HAP-1 (cell line): ENCODE data around the gene ICE1.
A peak's percentile ranks its signal among the peaks of the same experiment; 100 is the strongest.

Source experiments
- DNase-seq, 2 experiments: peaks; one replicate each; pipeline ENCODE4 v3.0.0-alpha.2; 2016 to 2020; ENCODE audit warnings: low spot score in 2 of 2
- H3K27me3 ChIP-seq: fragments of 250-450 bp; sonication (Bioruptor Pico); 2 replicates; pipeline ENCODE4 v1.5.1; 2020; ENCODE audit warnings: low read depth, mild to moderate bottlenecking, moderate library complexity
- H3K36me3 ChIP-seq: fragments of 250-450 bp; sonication (Bioruptor Pico); replicated peaks from 2 replicates; pipeline ENCODE4 v1.5.1; 2020; ENCODE audit warnings: mild to moderate bottlenecking
- H3K4me1 ChIP-seq: fragments of 250-450 bp; sonication (Bioruptor Pico); 2 replicates; pipeline ENCODE4 v1.5.1; 2020; ENCODE audit warnings: mild to moderate bottlenecking
- H3K4me3 ChIP-seq: fragments of 250-450 bp; sonication (Bioruptor Pico); 2 replicates; pipeline ENCODE4 v1.5.1; 2020; ENCODE audit warnings: mild to moderate bottlenecking, moderate library complexity
- H3K9me3 ChIP-seq: fragments of 250-450 bp; sonication (Bioruptor Pico); 2 replicates; pipeline ENCODE4 v1.5.1; 2020; ENCODE audit warnings: mild to moderate bottlenecking, moderate library complexity
- in situ Hi-C: fragments of 300-500 bp; cut with MboI; formaldehyde crosslinking; loops from 3 replicates; pipeline ENCODE4 v1.14.3; 2020; ENCODE audit warnings: low sequenced_read_pairs, inconsistent platforms, mixed read lengths

Gene ICE1

GRCh38 chr5:5421961-5422818 is at the start of gene ICE1:
Gene ICE1 (plus strand): TSS chr5:5422677. CDS start chr5:5422916, 239 bp downstream.
- H3K9me3 ChIP-seq, result no peaks in the 10 kb centered on the region
- DNase-seq, result peak; percentile 92 to 96
- in situ Hi-C loops, result loop anchor here (10.0 kb wide), 2 partner anchors 277 to 547 kb away; partner anchors contain the start of gene ADAMTS16
- peaks cover 3% of the 10 kb centered on the region; the same call in 1 of the 2 replicates for H3K36me3 ChIP-seq
- no peaks in the 10 kb centered on the region for H3K27me3 ChIP-seq
- peak within 1 kb of the TSS; percentile 64 for H3K4me3 ChIP-seq
- peaks cover 15% of the 10 kb centered on the region for H3K4me1 ChIP-seq

DNA sequence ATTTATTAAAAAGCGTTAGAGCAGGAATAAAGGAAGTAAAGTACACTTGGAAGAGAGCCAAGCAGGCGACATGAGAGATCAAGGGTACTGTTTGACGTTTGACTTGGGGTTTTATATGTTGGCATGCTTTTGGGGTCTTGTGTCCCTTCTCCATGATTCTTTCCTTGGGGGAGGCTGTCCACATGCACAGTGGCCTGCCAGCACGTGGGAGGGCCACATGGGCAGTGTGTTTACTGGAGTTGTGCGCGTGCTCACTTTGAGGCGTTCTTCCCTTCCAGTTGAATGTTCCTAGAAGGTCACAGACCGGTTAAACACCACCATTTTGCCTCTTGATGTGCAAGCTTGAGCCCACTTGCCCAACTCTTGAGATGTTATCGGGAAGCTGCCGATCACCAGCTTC is 49.5 kb upstream of the ICE1 start:
- Histone ChIP-seq H3K4me3 (no peak overlapping the region), H3K4me1 (no peaks in the 10 kb centered on the region), H3K9me3 (no peaks in the 10 kb centered on the region), H3K27me3 (no peaks in the 10 kb centered on the region), H3K36me3 (no peaks in the 10 kb centered on the region)
- no peak for DNase-seq
- in situ Hi-C loops, result no loop called here

DNA sequence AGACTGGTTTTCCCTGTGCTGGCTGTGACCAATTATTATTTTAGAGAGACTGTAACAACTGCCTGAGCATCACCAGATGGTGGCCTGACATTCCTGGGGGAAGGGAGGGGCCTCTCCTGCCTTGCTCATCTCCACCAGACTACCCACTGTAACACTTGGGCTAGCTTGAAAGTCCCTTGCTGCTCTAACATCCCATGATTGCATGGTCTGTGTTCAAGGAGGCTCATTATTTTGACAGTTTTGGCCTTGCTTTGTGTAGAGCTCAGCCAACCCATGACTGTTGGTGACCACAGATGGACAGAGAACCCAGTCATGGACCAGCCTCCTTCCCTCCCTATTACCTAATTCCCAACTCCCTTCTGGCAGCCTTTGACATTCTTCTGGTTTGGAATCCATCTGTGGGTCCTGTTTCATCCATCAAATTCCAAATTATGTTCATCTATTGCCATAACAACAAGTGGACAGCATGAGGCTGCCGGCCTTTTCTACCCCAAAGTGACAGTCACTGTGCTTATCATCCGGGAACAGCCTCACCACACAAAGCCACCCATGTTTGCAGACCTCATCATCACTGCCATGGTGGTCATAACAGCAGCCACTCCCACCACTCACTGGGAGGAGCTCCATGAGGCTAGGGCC is 49.0 kb upstream of the ICE1 start:
- no peaks in the 10 kb centered on the region for H3K9me3 ChIP-seq
- no peaks in the 10 kb centered on the region for H3K36me3 ChIP-seq
- no peak overlapping the region for H3K4me3 ChIP-seq
- no peaks in the 10 kb centered on the region for H3K4me1 ChIP-seq
- in situ Hi-C loops, result no loop called here
- DNase-seq, result no peak
- no peaks in the 10 kb centered on the region for H3K27me3 ChIP-seq

GRCh38 chr5:5374009-5374715 is 48.3 kb upstream of the ICE1 start:
- no peaks in the 10 kb centered on the region for H3K9me3 ChIP-seq
- H3K36me3 ChIP-seq, result no peaks in the 10 kb centered on the region
- H3K4me1 ChIP-seq, result no peaks in the 10 kb centered on the region
- DNase-seq, result no peak
- no peak overlapping the region for H3K4me3 ChIP-seq
- no peaks in the 10 kb centered on the region for H3K27me3 ChIP-seq
- in situ Hi-C loops, result no loop called here

- Histone ChIP-seq H3K27me3 (no peaks in the 10 kb centered on the region), H3K36me3 (no peaks in the 10 kb centered on the region), H3K9me3 (no peaks in the 10 kb centered on the region), H3K4me3 (no peak overlapping the region), H3K4me1 (no peaks in the 10 kb centered on the region)
- no peak for DNase-seq
- in situ Hi-C loops, result no loop called here
Observed at GRCh38 chr5:5377780-5378179, 44.7 kb upstream of the ICE1 start.

DNA sequence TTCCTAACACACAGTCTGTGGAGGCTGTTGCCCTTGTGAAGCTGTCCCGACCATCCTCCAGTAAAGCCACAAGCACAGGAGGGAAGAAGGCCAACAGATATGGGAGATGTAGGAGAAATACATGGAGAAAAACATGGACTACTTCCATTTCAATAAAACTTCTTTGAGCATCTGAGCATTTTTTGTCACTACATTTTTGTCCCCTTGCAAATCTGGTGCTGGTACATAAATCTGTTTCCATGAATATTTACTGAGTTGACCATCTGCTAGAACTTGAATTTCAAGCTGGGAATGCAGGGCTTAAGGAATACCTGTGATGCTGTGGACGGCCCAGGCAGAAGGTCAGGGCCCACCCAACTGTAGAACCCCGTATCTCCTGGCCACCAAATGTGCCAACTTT is 43.9 kb upstream of the ICE1 start:
- H3K9me3 ChIP-seq, result no peaks in the 10 kb centered on the region
- no peak for DNase-seq
- in situ Hi-C loops, result no loop called here

DNA sequence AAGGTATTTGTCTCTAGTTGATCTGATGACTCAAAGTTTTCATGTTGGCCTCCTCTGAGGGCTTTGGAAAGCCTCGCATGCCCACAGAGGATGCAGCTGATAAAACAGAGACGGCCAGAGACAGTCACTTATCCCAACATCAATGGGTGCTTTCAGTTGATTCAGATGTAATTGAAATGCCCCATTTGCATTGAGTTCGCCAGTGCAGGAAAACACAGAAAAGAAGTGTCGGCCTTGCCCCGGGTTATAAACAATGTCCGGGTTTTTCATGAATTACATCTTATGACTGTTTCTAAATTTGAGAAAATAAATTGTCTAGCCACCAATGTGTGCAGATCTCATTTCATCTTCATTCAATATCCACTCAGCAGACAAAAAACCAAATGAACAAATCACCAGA is 42.2 kb upstream of the ICE1 start:
- no peaks in the 10 kb centered on the region; the same call in 1 of the 2 replicates for H3K9me3 ChIP-seq
- no peaks in the 10 kb centered on the region for H3K27me3 ChIP-seq
- no peak for DNase-seq
- no peak overlapping the region for H3K4me3 ChIP-seq
- H3K4me1 ChIP-seq, result no peaks in the 10 kb centered on the region
- in situ Hi-C loops, result no loop called here
- H3K36me3 ChIP-seq, result no peaks in the 10 kb centered on the region

More for the DNA sequence above, 43.9 kb upstream of the ICE1 start:
- Histone ChIP-seq H3K27me3 (no peaks in the 10 kb centered on the region), H3K4me3 (no peak overlapping the region), H3K4me1 (no peaks in the 10 kb centered on the region), H3K36me3 (no peaks in the 10 kb centered on the region)

- H3K4me3 ChIP-seq, result no peak overlapping the region
- no peaks in the 10 kb centered on the region; the same call in 1 of the 2 replicates for H3K9me3 ChIP-seq
- no peaks in the 10 kb centered on the region for H3K27me3 ChIP-seq
- no peak for DNase-seq
- no peaks in the 10 kb centered on the region for H3K36me3 ChIP-seq
- in situ Hi-C loops, result no loop called here
- H3K4me1 ChIP-seq, result no peaks in the 10 kb centered on the region
Observed at GRCh38 chr5:5381310-5381913, 41.1 kb upstream of the ICE1 start.

- Histone ChIP-seq H3K27me3 (no peaks in the 10 kb centered on the region), H3K36me3 (no peaks in the 10 kb centered on the region), H3K9me3 (no peaks in the 10 kb centered on the region; the same call in 1 of the 2 replicates), H3K4me1 (no peaks in the 10 kb centered on the region), H3K4me3 (no peak overlapping the region)
- in situ Hi-C loops, result no loop called here
- no peak for DNase-seq
Observed at GRCh38 chr5:5383461-5383860, 39.0 kb upstream of the ICE1 start.

DNA sequence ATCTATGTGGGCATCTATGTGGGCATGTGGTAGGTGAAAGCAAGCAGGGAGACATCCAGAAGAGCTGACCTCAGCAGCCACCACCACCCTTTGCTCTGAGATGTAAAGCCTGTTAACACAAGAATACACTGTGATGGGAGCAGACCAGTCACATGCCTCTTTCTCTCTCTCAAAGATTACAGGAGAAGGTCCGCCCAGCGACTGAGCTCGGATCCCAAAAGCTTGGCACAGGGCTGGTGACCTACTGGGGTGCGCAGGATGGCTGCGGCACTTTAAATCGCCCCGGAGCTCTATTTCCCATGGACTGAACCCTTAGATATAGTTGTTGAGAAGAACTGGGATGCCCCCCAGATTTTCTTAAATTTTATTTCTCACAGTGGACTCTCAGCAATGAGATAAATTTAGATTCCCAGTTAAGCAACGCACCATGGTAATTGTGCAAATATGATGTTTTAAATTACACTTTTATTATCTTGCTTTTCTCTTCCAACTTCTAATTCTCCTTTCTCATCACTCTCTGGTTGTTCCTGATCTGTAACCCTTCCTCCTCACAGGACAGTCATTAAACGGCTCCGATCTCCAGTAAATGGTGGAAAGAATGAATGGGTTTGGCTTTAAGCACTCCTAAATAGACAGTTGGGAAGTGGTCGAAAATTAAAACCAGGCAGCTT is 37.7 kb upstream of the ICE1 start:
- no peaks in the 10 kb centered on the region; the same call in 1 of the 2 replicates for H3K9me3 ChIP-seq
- no peaks in the 10 kb centered on the region for H3K36me3 ChIP-seq
- H3K27me3 ChIP-seq, result no peaks in the 10 kb centered on the region
- no peaks in the 10 kb centered on the region for H3K4me1 ChIP-seq
- H3K4me3 ChIP-seq, result no peak overlapping the region
- DNase-seq, result no peak
- in situ Hi-C loops, result no loop called here

DNA sequence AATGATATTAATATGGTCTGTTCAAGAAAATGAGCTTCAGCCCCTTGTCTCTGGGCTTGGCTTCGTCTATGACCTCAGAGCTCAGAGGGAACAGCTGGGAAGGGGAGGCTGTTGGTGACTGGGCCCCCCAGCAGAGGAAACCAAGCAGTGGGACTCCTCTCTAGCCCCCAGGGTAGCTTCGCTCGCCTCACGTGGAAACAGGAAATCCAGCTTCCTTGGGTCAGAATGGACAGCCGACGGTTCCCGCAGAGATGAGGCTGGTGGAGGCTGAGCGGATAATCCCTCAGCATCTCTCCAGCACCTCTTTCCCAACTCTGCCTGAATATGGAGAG is 37.2 kb upstream of the ICE1 start:
- no peak overlapping the region for H3K4me3 ChIP-seq
- in situ Hi-C loops, result no loop called here

GRCh38 chr5:5386329-5386728 is 36.1 kb upstream of the ICE1 start:
- in situ Hi-C loops, result no loop called here
- H3K4me1 ChIP-seq, result no peaks in the 10 kb centered on the region
- H3K4me3 ChIP-seq, result no peak overlapping the region
- H3K36me3 ChIP-seq, result no peaks in the 10 kb centered on the region
- no peaks in the 10 kb centered on the region; the same call in 1 of the 2 replicates for H3K9me3 ChIP-seq
- no peak for DNase-seq
- H3K27me3 ChIP-seq, result no peaks in the 10 kb centered on the region

More for the DNA sequence above, 37.2 kb upstream of the ICE1 start:
- H3K4me1 ChIP-seq, result no peaks in the 10 kb centered on the region
- DNase-seq, result no peak
- no peaks in the 10 kb centered on the region for H3K27me3 ChIP-seq
- no peaks in the 10 kb centered on the region; the same call in 1 of the 2 replicates for H3K9me3 ChIP-seq
- H3K36me3 ChIP-seq, result no peaks in the 10 kb centered on the region

DNA sequence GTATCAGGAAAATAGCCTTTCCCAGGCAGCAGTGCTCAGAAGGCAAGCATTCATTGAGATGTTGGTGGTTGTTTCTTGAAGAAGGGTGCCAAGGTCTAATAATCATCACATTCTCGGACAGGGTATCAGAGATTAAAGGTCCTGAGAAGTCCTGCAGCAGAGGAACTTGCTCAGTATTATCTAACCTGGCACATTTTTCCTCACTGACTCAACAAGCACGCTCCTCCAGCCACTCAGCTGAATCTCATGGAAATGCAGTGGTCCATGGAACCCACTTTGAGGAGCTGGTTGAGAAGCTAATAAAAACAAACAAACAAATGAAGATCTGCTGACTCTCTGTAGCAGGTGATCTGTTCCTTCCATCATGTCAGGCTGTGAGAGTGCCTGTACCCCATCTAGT is 35.3 kb upstream of the ICE1 start:
- H3K27me3 ChIP-seq, result no peaks in the 10 kb centered on the region
- H3K4me3 ChIP-seq, result no peak overlapping the region
- no peak for DNase-seq
- H3K9me3 ChIP-seq, result no peaks in the 10 kb centered on the region; the same call in 1 of the 2 replicates
- H3K4me1 ChIP-seq, result no peaks in the 10 kb centered on the region
- in situ Hi-C loops, result no loop called here
- no peaks in the 10 kb centered on the region for H3K36me3 ChIP-seq
